ENCODE results near the gene PKP4.

Gene PKP4

DNA sequence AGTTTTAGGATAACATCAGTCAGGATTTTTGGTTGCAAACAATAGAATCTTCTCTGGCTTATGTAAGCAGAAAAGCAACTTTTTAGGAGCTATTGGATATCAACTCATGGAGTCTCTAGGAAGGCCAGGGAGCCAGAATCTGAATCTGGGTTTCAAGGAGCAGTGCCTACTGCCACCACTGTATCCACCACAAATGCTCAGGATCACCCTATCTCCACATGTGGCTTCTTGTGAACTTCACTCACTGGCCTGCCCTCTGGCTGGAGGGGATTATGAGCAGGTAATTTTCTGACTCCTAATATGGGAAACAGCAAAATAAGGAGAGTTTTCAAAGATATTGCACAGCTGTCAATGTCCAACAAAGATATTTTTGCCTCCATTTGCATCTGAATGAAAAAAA, 142.9 kb downstream of the PKP4 start:
- H3K36me3 Mint-ChIP-seq (ENCODE audit: low read depth) = peaks cover 4% of the 10 kb centered on the region
- no peaks in the 10 kb centered on the region for H3K27me3 Mint-ChIP-seq
- no peak overlapping the region for H3K27ac Mint-ChIP-seq
- no peaks in the 10 kb centered on the region for H3K9me3 Mint-ChIP-seq
- H3K4me3 Mint-ChIP-seq = no peak overlapping the region
- DNase-seq = no peak
- H3K4me1 Mint-ChIP-seq (ENCODE audit: low read depth) = no peaks in the 10 kb centered on the region

DNA sequence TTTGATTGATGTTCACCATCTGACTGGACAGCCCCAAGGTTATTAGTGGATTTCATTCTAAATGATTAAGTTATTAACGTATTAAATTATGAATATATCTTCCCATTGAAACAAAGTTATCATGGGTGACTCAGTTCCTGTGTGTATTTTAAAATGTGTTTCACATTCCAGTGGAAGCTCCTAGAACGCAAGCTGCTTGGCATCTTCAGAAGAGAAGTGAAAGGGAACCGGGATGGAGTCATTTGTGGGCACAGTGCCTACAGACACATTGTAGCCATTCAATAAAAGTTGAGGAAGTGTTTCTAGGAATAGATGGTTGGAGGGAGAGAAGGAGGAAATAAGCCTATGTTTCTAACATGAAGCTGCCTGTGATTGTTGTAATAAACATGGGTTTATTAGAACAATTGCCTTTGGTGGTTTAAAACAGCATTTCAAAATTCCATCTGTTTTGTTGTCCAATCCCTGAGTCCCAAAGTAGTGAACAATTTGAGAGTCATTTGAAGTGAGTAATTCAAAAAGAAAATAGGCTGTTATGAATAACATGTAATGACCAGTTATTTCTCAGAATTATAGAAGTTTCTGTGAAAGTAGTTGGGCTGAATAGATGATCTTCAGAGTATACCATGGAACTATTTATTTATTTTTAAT, 143.5 kb downstream of the PKP4 start:
- Mint-ChIP-seq H3K4me1 (ENCODE audit: low read depth) (no peaks in the 10 kb centered on the region), H3K27ac (no peak overlapping the region), H3K4me3 (no peak overlapping the region), H3K36me3 (ENCODE audit: low read depth) (peaks cover 4% of the 10 kb centered on the region), H3K27me3 (no peaks in the 10 kb centered on the region), H3K9me3 (no peaks in the 10 kb centered on the region)
- no peak for DNase-seq

DNA sequence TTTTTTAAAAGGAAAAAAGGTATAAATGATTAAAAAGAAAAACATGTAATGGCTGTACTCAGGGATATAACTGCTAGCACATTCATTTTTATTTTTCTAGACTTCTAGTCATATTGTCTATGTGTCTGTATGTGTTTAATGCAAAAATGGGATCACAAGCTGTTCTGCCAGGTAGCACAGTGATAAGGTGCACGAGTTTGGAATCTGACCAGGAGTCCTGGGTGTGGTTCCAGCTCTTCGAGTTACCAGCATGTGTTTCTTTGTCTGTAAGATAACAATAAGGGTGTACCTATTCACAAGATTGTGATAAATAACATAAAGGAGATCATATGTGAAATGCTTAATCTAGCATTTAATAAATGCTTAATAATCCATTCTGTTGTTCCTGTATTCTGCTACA, 145.3 kb downstream of the PKP4 start:
- Mint-ChIP-seq H3K36me3 (ENCODE audit: low read depth) (peaks cover 4% of the 10 kb centered on the region), H3K27ac (no peak overlapping the region), H3K9me3 (no peaks in the 10 kb centered on the region), H3K27me3 (no peaks in the 10 kb centered on the region), H3K4me1 (ENCODE audit: low read depth) (no peaks in the 10 kb centered on the region), H3K4me3 (no peak overlapping the region)
- DNase-seq = no peak

DNA sequence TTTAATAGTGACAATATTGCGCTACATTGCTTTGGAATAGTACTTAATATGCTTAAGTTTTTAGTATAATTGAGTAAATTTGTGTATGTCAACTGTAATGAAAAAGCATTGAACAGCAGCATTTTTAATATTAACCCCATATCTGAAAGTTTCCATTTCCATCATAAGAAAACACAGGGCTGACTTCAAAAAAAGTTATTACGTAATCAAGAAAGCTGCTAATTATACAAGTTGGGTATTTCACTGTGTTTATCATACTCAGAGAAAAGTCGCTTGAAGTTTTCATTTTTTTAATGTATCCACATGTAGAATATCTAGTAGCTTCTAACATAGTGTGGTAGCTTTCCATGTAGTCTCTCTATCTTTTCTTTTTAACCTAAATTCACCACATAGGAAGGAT, 146.5 kb downstream of the PKP4 start:
- Mint-ChIP-seq H3K36me3 (ENCODE audit: low read depth) (peaks cover 4% of the 10 kb centered on the region), H3K9me3 (no peaks in the 10 kb centered on the region), H3K4me1 (ENCODE audit: low read depth) (no peaks in the 10 kb centered on the region), H3K27me3 (no peaks in the 10 kb centered on the region), H3K4me3 (no peak overlapping the region), H3K27ac (no peak overlapping the region)
- no peak for DNase-seq

DNA sequence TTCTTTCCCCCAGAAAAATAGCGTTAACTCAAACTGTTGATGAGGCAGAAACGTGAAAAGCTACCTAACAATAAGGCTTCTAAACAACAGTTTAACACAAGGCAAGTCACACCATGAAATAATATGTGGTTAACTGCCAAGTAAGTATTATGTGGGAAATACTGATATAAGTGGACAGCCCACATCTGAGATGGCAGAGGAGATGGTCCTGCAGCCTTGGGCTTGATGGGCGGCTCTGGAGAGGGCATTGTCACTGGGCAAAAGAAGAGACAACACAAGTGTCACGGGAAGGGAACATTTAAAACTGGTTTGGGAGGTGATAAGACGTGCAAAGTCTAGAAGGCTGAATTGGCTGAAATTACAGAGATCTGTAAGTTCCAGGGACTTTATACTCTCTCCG, 147.2 kb downstream of the PKP4 start:
- Mint-ChIP-seq H3K27ac (no peak overlapping the region), H3K4me3 (no peak overlapping the region), H3K9me3 (no peaks in the 10 kb centered on the region), H3K4me1 (ENCODE audit: low read depth) (no peaks in the 10 kb centered on the region), H3K36me3 (ENCODE audit: low read depth) (peaks cover 4% of the 10 kb centered on the region), H3K27me3 (no peaks in the 10 kb centered on the region)
- no peak for DNase-seq

DNA sequence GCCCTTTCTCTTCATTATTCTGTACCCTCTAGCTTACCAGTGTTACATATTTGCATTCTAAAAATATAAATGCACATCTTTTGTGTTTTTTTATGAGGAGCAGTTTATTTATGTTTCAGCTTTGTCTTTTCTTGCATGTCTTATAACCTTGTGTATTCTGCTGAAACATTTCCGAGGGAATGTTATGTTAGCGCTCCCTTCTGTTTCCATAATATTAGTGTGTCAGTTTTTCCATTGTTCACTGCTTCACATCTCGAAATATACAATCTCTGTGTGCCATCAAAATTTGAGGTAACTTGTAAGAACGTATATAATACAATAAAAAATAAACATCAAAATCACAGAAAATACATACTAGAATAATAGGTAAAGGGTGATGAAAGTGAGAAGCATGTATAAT, 153.3 kb downstream of the PKP4 start:
- H3K27ac Mint-ChIP-seq = no peak overlapping the region
- H3K4me3 Mint-ChIP-seq = no peak overlapping the region
- H3K9me3 Mint-ChIP-seq = no peaks in the 10 kb centered on the region
- no peaks in the 10 kb centered on the region for H3K27me3 Mint-ChIP-seq
- no peaks in the 10 kb centered on the region for H3K4me1 Mint-ChIP-seq (ENCODE audit: low read depth)
- no peak for DNase-seq
- H3K36me3 Mint-ChIP-seq (ENCODE audit: low read depth) = no peaks in the 10 kb centered on the region

DNA sequence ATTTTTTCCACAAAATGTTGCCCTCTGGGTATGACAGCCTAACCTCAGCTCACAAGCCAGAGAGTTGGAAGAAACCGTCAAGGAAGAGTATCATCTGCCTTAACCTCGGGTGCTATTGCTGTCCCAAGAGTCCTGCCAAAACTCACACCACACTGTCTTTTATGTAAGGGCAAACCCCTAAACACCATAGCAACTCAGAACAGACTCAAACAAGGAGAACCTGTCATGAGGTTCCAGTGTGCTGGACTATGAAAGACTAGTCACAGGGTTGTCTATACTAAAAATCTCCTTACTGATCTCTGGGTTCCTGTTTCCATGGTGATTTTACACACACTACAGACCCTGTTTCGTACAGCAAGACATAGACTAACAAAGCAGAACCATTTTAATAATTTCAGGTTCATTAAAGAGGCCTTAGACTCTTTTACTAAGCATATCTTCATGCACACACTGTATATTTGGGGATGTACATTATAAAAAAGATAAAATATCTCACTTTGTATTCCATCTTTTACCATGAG, 159.8 kb downstream of the PKP4 start:
- Mint-ChIP-seq H3K27ac (no peak overlapping the region), H3K9me3 (no peaks in the 10 kb centered on the region), H3K36me3 (ENCODE audit: low read depth) (peaks cover 11% of the 10 kb centered on the region), H3K4me3 (no peak overlapping the region), H3K27me3 (no peaks in the 10 kb centered on the region), H3K4me1 (ENCODE audit: low read depth) (no peaks in the 10 kb centered on the region)
- DNase-seq = no peak

DNA sequence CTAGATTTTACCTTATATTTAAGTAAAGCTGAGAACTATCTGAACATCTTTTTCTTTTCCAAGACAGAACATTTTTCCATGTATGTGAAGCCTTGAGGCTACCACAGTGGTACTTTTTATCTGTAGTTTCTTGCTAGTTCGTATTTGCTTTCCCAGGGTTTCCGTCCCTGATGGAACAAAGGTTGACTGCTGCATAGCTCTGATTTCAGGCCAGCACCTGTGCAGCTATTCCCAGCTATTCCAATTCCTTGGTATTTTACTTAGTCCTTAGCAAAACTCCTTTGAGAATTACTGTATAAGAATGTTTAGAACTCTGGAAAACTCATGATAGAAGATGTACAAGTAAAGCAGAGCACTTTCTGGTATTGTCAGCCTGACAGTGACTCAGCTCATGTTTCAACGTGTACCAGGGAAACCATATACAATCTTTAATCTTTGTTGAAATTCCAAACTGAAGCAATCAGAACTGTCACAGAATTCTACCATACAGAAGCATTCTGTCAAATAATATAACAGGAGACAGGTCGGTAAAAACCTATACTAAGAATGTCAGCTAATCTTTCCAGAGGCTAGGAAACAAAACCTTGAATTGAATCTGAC, 162.2 kb downstream of the PKP4 start:
- Mint-ChIP-seq H3K4me3 (no peak overlapping the region), H3K27me3 (no peaks in the 10 kb centered on the region), H3K9me3 (no peaks in the 10 kb centered on the region), H3K27ac (no peak overlapping the region), H3K4me1 (ENCODE audit: low read depth) (no peaks in the 10 kb centered on the region), H3K36me3 (ENCODE audit: low read depth) (peaks cover 34% of the 10 kb centered on the region)
- no peak for DNase-seq

DNA sequence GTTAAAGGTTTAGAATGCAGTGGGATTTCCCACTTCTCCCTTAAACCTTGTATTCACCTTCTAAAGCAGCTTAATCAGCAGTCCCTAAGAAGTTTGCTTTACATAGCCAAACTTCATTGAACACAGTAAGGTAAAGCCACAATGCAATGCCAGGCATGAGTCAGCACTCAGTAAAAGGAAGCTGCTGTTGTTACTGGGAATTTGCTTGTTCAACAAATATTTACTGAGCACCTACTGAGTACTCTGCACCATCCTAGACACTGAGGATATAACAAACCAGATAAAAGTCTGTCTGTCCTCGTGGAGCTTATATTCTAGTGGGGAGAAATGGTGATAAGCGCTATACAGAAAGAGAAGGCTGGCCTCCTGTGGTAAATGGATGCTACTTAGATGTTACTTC, 162.7 kb downstream of the PKP4 start:
- no peak overlapping the region for H3K4me3 Mint-ChIP-seq
- no peaks in the 10 kb centered on the region for H3K9me3 Mint-ChIP-seq
- DNase-seq = no peak
- no peaks in the 10 kb centered on the region for H3K27me3 Mint-ChIP-seq
- H3K4me1 Mint-ChIP-seq (ENCODE audit: low read depth) = no peaks in the 10 kb centered on the region
- H3K36me3 Mint-ChIP-seq (ENCODE audit: low read depth) = peaks cover 37% of the 10 kb centered on the region
- H3K27ac Mint-ChIP-seq = no peak overlapping the region

DNA sequence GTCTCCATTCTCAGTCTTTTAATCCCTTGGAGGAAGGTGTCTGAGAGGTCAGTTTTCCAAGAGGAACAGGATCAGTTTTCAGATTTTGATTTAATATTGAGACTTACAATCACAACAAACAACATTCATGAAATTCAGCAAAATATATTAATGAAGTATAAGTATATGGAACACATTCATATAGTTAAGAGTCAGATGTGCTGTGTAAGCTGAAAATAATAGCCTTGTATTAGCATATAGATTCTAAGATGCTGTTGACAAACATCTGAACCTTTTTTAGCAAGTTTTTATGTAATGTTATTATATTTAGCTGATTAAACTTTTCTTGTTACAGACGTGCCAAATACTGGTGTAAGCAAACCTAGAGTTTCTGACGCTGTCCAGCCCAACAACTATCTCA, 163.9 kb downstream of the PKP4 start:
- DNase-seq = no peak
- Mint-ChIP-seq H3K4me3 (no peak overlapping the region), H3K4me1 (ENCODE audit: low read depth) (no peaks in the 10 kb centered on the region), H3K27ac (no peak overlapping the region), H3K9me3 (no peaks in the 10 kb centered on the region), H3K27me3 (no peaks in the 10 kb centered on the region), H3K36me3 (ENCODE audit: low read depth) (peaks cover 45% of the 10 kb centered on the region)

DNA sequence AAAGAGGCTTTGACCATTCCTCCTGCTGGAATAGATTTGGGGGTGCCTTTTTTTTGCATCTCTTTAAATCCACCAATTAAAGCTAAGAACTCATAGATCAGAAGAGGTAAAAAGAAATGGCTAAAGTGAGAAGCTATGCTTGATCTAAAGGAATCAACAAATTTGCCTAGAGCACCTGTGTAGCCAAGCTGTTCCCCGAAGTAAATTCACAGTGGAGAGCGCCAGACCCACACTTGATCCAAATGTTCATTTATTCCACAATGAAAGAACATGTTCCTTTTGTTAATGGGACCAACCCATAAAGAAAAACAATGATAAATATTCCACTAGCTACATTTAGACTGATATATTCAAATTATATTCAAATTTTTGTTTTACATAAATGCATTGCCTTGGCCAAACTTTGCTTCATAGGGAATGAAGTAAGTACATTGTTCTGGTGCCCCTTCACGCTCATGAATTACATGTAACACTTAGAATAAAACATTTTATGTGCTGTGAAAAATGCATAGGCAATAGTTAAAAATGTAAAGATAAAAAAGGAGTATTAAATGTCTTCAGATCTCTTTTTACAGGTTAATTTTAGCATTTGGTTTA, 167.4 kb downstream of the PKP4 start:
- DNase-seq = no peak
- no peaks in the 10 kb centered on the region for H3K27me3 Mint-ChIP-seq
- H3K4me1 Mint-ChIP-seq (ENCODE audit: low read depth) = no peaks in the 10 kb centered on the region
- peaks cover 42% of the 10 kb centered on the region for H3K36me3 Mint-ChIP-seq (ENCODE audit: low read depth)
- no peak overlapping the region for H3K4me3 Mint-ChIP-seq
- no peaks in the 10 kb centered on the region for H3K9me3 Mint-ChIP-seq
- H3K27ac Mint-ChIP-seq = no peak overlapping the region

DNA sequence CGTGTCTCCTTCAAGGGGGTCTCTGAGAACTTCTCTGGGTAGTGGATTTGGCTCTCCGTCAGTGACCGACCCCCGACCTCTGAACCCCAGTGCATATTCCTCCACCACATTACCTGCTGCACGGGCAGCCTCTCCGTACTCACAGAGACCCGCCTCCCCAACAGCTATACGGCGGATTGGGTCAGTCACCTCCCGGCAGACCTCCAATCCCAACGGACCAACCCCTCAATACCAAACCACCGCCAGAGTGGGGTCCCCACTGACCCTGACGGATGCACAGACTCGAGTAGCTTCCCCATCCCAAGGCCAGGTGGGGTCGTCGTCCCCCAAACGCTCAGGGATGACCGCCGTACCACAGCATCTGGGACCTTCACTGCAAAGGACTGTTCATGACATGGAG, 168.2 kb downstream of the PKP4 start:
- H3K4me3 Mint-ChIP-seq = no peak overlapping the region
- H3K27ac Mint-ChIP-seq = no peak overlapping the region
- H3K27me3 Mint-ChIP-seq = no peaks in the 10 kb centered on the region
- peaks cover 44% of the 10 kb centered on the region for H3K36me3 Mint-ChIP-seq (ENCODE audit: low read depth)
- no peak for DNase-seq
- H3K4me1 Mint-ChIP-seq (ENCODE audit: low read depth) = no peaks in the 10 kb centered on the region
- no peaks in the 10 kb centered on the region for H3K9me3 Mint-ChIP-seq

DNA sequence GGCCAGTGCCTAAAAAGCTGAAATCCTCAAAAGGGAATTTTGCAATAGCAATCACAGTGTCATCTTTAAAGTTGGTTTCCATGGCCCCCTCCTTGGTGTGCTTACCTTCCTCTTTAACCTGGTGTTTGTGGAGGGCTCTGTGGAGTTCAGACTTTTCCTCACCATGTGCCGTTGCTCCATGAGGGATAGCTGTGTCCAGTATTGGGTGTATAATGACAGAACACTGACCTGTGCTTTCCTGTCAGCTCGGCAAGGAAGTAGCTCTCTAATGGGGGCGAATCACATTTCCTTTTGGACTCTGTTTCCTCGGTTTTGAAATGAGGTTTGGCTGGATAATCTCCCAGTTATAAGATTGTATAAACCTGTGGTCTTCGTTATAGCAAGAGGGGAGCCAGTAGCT, 172.4 kb downstream of the PKP4 start:
- H3K36me3 Mint-ChIP-seq (ENCODE audit: low read depth) = peaks cover 38% of the 10 kb centered on the region
- no peaks in the 10 kb centered on the region for H3K9me3 Mint-ChIP-seq
- H3K4me3 Mint-ChIP-seq = no peak overlapping the region
- no peak overlapping the region for H3K27ac Mint-ChIP-seq
- no peak for DNase-seq
- no peaks in the 10 kb centered on the region for H3K4me1 Mint-ChIP-seq (ENCODE audit: low read depth)
- H3K27me3 Mint-ChIP-seq = no peaks in the 10 kb centered on the region

DNA sequence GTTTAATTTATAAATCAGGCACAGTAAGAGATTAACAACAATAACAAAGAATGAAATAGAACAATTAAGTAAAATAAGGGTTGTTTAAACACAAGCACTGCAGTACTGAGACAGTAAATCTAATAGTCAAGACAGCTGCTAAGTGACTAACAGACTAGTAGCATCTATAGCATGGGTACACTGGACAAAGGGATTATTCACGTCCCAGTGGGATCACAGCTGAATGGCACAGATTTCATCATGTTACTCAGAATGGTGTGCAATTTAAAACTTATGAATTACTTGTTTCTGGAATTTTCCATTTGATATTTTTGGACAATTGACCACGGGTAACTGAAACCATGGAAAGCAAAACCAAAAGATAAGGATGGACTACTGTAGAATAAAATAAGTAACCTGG, 176.5 kb downstream of the PKP4 start:
- Mint-ChIP-seq H3K36me3 (ENCODE audit: low read depth) (peaks cover 56% of the 10 kb centered on the region), H3K27me3 (no peaks in the 10 kb centered on the region), H3K4me3 (no peak overlapping the region), H3K27ac (no peak overlapping the region), H3K4me1 (ENCODE audit: low read depth) (peaks cover 7% of the 10 kb centered on the region), H3K9me3 (no peaks in the 10 kb centered on the region)
- DNase-seq = no peak

DNA sequence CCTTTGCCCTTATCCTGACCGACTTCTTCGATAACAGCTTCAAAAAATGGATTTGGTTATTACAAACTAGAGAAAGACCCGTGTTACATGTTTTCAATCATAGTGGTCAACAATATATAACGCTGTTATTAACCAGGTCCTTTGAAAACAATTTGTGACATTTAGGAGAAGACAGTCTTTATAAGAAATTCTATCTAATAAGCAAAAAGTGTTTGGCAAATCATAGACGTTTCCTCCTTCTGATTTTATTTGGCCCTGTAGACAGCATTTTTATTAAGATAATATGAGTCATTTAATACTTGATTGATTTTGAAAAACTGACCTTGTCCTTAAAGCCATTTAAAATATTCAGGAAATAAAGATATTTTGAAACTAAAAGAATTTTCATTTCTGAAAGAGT, 177.9 kb downstream of the PKP4 start:
- Mint-ChIP-seq H3K36me3 (ENCODE audit: low read depth) (peaks cover 61% of the 10 kb centered on the region), H3K9me3 (no peaks in the 10 kb centered on the region), H3K4me3 (no peak overlapping the region), H3K27me3 (no peaks in the 10 kb centered on the region), H3K27ac (no peak overlapping the region), H3K4me1 (ENCODE audit: low read depth) (peaks cover 7% of the 10 kb centered on the region)
- no peak for DNase-seq

Measured in activated T-cell treated with anti-CD3 and anti-CD28 coated beads, Interleukin-2, amount 50 U/mL, for 24 hours (primary cell).